Lower leg skin (tissue), 4 donors: ENCODE results near the gene RFK. TPM values are rescaled to one million over a fixed set of nuclear protein-coding genes. Genes with fewer than 3 reads are reported as not detected.

ENCODE experiments used
- DNase-seq, 2 donors: peaks; one replicate each; pipeline ENCODE4 v3.0.0-alpha.2; 2019; ENCODE audit warnings: low spot score in 2 of 2
- H3K4me3 ChIP-seq: fragments of 200-600 bp; sonication (generic); 2 replicates; pipeline ENCODE4 v1.5.1; 2017; ENCODE audit warnings: mild to moderate bottlenecking, low read depth; ENCODE audit not compliant: poor library complexity, severe bottlenecking
- POLR2A ChIP-seq, 2 donors: fragments of 450-650 bp; IDR thresholded peaks; one replicate each; pipeline ENCODE4 v1.6.1; 2016 to 2017; ENCODE audit warnings: antibody characterized with exemption in 2 of 2, mild to moderate bottlenecking in 1 of 2, moderate library complexity in 1 of 2
- WGBS, 2 donors: methylation state at CpG; one replicate each; pipeline ENCODE4 v1.1.5; 2018; 5-methylcytosine and 5-hydroxymethylcytosine counted together
- intact Hi-C: fragments of 100-400 bp; cut with DNase I; formaldehyde crosslinking; loops from one replicate; pipeline ENCODE4 v1.15.0; 2023; ENCODE audit warnings: low total_unique reads
- total RNA-seq, 4 donors: library from RNA; depleted of rRNA; stranded (reverse); fragments of >200 nt; gene quantifications; one replicate each; pipeline ENCODE4 v1.1.0, GENCODE V29; 2016
- TF ChIP-seq, protein P1 (sequence below), 3 donors: fragments of 450-650 bp; IDR thresholded peaks; one replicate each; pipeline ENCODE4 v1.5.1; 2016; ENCODE audit warnings: antibody characterized with exemption in 3 of 3, mild to moderate bottlenecking in 3 of 3, moderate library complexity in 2 of 3

Gene RFK
- total RNA-seq, 4 donors from 2014 or later: 10.8 to 20.4 (median 14.1) TPM

DNA sequence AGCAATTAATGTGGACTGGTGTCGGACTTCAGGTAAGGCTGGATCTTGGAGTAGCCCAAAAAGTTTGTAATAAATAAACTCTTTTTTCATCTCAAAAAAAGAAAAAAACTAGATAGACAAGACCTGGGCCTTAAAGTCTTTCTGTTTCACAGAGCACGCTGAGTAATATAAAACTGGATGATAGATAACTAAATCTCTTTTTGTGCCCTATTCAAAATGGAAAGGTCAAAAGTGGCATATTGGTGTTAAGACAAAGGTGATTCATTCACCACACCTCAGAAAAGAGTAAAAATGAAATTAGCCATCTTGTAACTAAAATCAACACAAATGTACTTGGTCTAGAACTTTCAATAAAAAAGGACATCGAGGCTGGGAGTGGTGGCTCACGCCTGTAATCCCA lies 30.3 kb upstream of the RFK start:
- WGBS, 2 donors: 91 to 95% methylated on average over 4 of the region's 4 CpGs
- H3K4me3 ChIP-seq: no peak overlapping the region
- intact Hi-C loops: no loop called here
- no peak for DNase-seq
- TF ChIP-seq, protein P1, sequence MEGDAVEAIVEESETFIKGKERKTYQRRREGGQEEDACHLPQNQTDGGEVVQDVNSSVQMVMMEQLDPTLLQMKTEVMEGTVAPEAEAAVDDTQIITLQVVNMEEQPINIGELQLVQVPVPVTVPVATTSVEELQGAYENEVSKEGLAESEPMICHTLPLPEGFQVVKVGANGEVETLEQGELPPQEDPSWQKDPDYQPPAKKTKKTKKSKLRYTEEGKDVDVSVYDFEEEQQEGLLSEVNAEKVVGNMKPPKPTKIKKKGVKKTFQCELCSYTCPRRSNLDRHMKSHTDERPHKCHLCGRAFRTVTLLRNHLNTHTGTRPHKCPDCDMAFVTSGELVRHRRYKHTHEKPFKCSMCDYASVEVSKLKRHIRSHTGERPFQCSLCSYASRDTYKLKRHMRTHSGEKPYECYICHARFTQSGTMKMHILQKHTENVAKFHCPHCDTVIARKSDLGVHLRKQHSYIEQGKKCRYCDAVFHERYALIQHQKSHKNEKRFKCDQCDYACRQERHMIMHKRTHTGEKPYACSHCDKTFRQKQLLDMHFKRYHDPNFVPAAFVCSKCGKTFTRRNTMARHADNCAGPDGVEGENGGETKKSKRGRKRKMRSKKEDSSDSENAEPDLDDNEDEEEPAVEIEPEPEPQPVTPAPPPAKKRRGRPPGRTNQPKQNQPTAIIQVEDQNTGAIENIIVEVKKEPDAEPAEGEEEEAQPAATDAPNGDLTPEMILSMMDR (IDR thresholded peaks at IDR 0.05): no peak
- TF ChIP-seq POLR2A (IDR thresholded peaks at IDR 0.05): no peak

GRCh38 chr9:76423216-76424177 lies 29.3 kb upstream of the RFK start:
- TF ChIP-seq, protein P1 (IDR thresholded peaks at IDR 0.05): no peak
- no peak for TF ChIP-seq POLR2A (IDR thresholded peaks at IDR 0.05)
- no peak overlapping the region for H3K4me3 ChIP-seq
- no peak for DNase-seq
- WGBS, 2 donors: 45 to 62% methylated on average over 2 of the region's 2 CpGs
- intact Hi-C loops: no loop called here

- intact Hi-C loops: no loop called here
- TF ChIP-seq, protein P1 (IDR thresholded peaks at IDR 0.05): no peak
- no peak for TF ChIP-seq POLR2A (IDR thresholded peaks at IDR 0.05)
- no peak for DNase-seq
- WGBS, 2 donors: 72 to 81% methylated on average over 2 of the region's 2 CpGs
- no peak overlapping the region for H3K4me3 ChIP-seq
Observed at GRCh38 chr9:76419782-76420380, 25.7 kb upstream of the RFK start.

GRCh38 chr9:76417394-76417793 lies 23.2 kb upstream of the RFK start:
- 0 to 30% methylated on average over 1 of the region's 1 CpG for WGBS, 2 donors
- intact Hi-C loops: no loop called here
- no peak for DNase-seq
- no peak overlapping the region for H3K4me3 ChIP-seq
- TF ChIP-seq, protein P1 (IDR thresholded peaks at IDR 0.05): no peak
- no peak for TF ChIP-seq POLR2A (IDR thresholded peaks at IDR 0.05)

DNA sequence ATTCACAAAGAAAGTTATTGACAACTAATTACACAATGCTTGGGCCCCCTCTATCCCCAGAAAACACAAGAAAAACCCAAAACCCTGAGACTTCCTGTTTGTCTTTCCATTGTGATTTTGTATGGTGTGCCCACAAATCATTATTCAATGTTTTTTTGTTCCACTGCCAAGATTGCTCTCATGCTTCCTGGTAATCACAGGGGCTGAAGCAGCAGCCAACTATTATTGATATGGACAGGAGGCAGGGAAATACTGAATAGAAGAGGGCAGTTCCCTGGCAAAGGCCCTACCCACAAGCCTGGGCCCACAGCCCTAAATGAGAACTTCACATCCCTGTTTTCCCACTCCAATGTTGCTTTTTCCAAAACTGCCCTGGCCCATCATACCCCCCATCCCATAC lies 21.5 kb upstream of the RFK start:
- intact Hi-C loops: no loop called here
- DNase-seq: no peak
- no peak for TF ChIP-seq POLR2A (IDR thresholded peaks at IDR 0.05)
- TF ChIP-seq, protein P1 (IDR thresholded peaks at IDR 0.05): no peak
- no peak overlapping the region for H3K4me3 ChIP-seq
